ENCODE results near the gene IFT172.

DNA sequence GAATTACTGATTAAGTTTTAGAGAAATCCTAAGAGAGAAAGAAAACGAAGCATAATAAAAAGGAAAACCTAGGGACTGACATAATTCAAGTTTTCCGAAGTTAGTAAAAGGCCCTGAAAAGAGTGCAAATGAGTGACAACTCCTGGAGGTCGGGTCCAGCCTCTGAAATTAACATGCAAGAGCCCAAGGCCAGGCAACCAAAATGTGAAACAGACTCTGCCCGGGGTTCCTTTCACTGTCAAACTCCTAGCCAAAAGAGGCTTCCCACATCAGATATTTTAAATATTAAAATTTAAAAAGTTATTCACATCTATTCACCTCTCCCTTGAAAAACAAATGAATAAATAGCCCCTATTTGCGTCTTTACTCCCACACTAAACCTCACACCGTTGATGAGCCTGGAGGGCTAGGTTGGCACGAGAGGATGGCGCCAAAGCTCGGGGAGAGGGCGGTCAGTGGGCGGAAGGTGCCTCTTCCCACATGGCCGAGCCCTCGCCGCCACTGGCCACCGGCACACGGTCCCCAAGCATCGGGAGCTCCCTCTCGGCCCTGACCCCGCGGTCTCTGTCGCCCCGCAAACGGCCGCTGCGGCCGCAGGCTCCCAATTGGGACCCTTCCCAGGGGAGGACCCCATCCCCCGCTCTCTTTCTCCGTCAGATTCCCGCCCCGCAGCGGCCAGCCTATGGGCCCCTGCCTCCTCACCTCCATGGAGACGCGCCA, 80.8 kb downstream of the IFT172 start:
- TF ChIP-seq, protein P1, sequence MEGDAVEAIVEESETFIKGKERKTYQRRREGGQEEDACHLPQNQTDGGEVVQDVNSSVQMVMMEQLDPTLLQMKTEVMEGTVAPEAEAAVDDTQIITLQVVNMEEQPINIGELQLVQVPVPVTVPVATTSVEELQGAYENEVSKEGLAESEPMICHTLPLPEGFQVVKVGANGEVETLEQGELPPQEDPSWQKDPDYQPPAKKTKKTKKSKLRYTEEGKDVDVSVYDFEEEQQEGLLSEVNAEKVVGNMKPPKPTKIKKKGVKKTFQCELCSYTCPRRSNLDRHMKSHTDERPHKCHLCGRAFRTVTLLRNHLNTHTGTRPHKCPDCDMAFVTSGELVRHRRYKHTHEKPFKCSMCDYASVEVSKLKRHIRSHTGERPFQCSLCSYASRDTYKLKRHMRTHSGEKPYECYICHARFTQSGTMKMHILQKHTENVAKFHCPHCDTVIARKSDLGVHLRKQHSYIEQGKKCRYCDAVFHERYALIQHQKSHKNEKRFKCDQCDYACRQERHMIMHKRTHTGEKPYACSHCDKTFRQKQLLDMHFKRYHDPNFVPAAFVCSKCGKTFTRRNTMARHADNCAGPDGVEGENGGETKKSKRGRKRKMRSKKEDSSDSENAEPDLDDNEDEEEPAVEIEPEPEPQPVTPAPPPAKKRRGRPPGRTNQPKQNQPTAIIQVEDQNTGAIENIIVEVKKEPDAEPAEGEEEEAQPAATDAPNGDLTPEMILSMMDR (IDR thresholded peaks at IDR 0.05), result no peak
- no peak for TF ChIP-seq POLR2A (IDR thresholded peaks at IDR 0.05)

Measured in body of pancreas (tissue), 4 donors.